Natural killer cell (primary cell): ENCODE measurements around the gene MPHOSPH6. TPM values are rescaled to one million over a fixed set of nuclear protein-coding genes. Genes with fewer than 3 reads are reported as not detected.

ENCODE experiments used
- ATAC-seq, 3 donors: fragments of 150-1000 bp in 2 of 3; fragments of 200-7000 bp in 1 of 3; cut with Tn5 transposase; 1 replicate in 1 of 3; 2 replicates in 2 of 3; pipeline ENCODE4 v1.10.0; 2021; ENCODE audit warnings: mild to moderate bottlenecking in 2 of 3, moderate library complexity in 2 of 3
- DNase-seq, 2 donors: peaks; one replicate each; pipeline versions ENCODE4 v3.0.0 to v3.0.0-alpha.2; 2013 to 2021; ENCODE audit warnings: mixed read lengths in 1 of 2
- H3K27ac ChIP-seq: one replicate; pipeline ENCODE4 v1.5.1; 2013; ENCODE audit warnings: mild to moderate bottlenecking, low read length
- H3K27me3 ChIP-seq: one replicate; pipeline ENCODE4 v1.6.1; 2013; ENCODE audit warnings: low read length; ENCODE audit not compliant: control insufficient read depth, insufficient read depth
- H3K36me3 ChIP-seq: one replicate; pipeline ENCODE4 v1.6.1; 2013; ENCODE audit warnings: low read length; ENCODE audit not compliant: control insufficient read depth, insufficient read depth
- H3K4me1 ChIP-seq: one replicate; pipeline ENCODE4 v1.6.1; 2013; ENCODE audit warnings: low read length; ENCODE audit not compliant: control insufficient read depth, insufficient read depth
- H3K4me3 ChIP-seq: one replicate; pipeline ENCODE4 v1.5.1; 2013; ENCODE audit warnings: low read length
- H3K9me3 ChIP-seq: one replicate; pipeline ENCODE4 v1.6.1; 2013; ENCODE audit warnings: low read length; ENCODE audit not compliant: control insufficient read depth, insufficient read depth
- H3K27ac Mint-ChIP-seq, 2 donors: one replicate each; pipeline ENCODE4 v1.8.0; 2022; ENCODE audit warnings: mild to moderate bottlenecking in 2 of 2, mixed read lengths in 2 of 2, moderate library complexity in 1 of 2
- H3K27me3 Mint-ChIP-seq, 2 donors: one replicate each; pipeline ENCODE4 v1.8.0; 2022; ENCODE audit warnings: low read depth in 2 of 2, mixed read lengths in 2 of 2
- H3K36me3 Mint-ChIP-seq: one replicate; pipeline ENCODE4 v1.8.0; 2022; ENCODE audit warnings: mixed read lengths
- H3K4me1 Mint-ChIP-seq, 2 donors: one replicate each; pipeline ENCODE4 v1.8.0; 2022; ENCODE audit warnings: mixed read lengths in 2 of 2
- H3K4me3 Mint-ChIP-seq: one replicate; pipeline ENCODE4 v1.8.0; 2022; ENCODE audit warnings: mild to moderate bottlenecking, moderate library complexity, mixed read lengths
- H3K9me3 Mint-ChIP-seq, 2 donors: one replicate each; pipeline ENCODE4 v1.8.0; 2022; ENCODE audit warnings: mixed read lengths in 2 of 2
- CTCF ChIP-seq: fragments of 200-600 bp; IDR thresholded peaks from one replicate; pipeline ENCODE4 v1.8.0; 2022; ENCODE audit warnings: antibody characterized with exemption
- WGBS: methylation state at CpG from one replicate; pipeline ENCODE4 v1.1.7; 2013; ENCODE audit warnings: missing lambda C conversion rate; ENCODE audit not compliant: insufficient coverage; 5-methylcytosine and 5-hydroxymethylcytosine counted together
- intact Hi-C: fragments of 100-400 bp; cut with micrococcal nuclease; formaldehyde crosslinking; loops from one replicate; pipeline ENCODE4 v1.14.2; 2022
- total RNA-seq, 4 donors: library from RNA; stranded (reverse); fragments of 120-200 nt in 1 of 4; gene quantifications; one replicate each; pipeline versions ENCODE4 v1.2.3 to v1.2.4, GENCODE V29; 2013 to 2022

Gene MPHOSPH6
- total RNA-seq, 3 donors from 2014 or later (not counting 1 experiment from before 2014, with no cell fraction given), result 14.5 to 25.3 (median 15.5) TPM

DNA sequence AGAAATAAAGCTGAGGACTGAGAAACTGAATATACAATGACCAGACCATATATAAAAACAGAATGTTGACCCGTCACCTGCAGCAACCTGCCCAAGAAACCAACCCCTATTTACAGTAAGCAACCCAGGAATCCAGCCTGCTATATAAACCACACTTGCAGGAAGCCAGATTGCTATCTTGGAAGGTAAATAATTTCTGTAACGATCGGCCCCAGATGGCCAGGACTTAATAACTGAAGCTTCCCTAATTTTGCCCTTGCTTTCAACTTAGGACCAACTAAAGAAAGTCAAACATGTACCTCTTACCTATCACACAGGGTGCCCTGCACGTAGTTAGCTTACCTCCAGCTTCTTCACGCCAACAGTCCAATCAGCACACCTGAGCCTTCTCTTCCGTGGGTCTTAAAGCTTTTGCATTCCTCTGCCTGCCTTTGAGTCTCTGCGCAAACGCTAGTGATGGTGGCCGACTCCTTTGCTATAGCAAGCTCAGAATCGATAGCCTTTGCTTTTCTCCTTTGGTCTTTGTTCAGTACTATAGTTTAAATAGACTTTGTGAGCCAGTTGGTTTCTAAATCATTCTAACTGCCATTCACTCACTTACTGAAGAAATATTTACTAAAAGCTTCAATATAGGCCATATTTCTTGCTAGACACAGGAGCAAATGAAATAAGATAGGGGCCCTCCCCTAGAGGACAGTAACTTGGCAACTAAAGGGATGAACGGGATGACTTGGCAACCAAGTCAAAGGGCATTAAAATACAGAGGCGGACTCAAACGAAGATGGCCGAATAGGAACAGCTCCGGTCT, 31.3 kb downstream of the MPHOSPH6 start:
- H3K27ac Mint-ChIP-seq, result peak overlapping the region; percentile 7 to 61

GRCh38 chr16:82137822-82138167, 32.2 kb downstream of the MPHOSPH6 start:
- TF ChIP-seq CTCF, result no peak
- peaks cover 4% of the 10 kb centered on the region for H3K4me1 ChIP-seq
- H3K27me3 ChIP-seq, result no peaks in the 10 kb centered on the region
- DNase-seq (no peak), ATAC-seq (no peak)
- WGBS, result 94% methylated on average over 3 of the region's 3 CpGs
- Mint-ChIP-seq H3K36me3 (peaks cover 6% of the 10 kb centered on the region), H3K4me3 (no peak overlapping the region), H3K27ac (no peak overlapping the region), H3K4me1 (peaks cover 9 to 14% of the 10 kb centered on the region in 2 donors), H3K27me3 (no peaks in the 10 kb centered on the region), H3K9me3 (no peaks in the 10 kb centered on the region)
- H3K27ac ChIP-seq, result no peak overlapping the region
- H3K36me3 ChIP-seq, result no peaks in the 10 kb centered on the region
- H3K9me3 ChIP-seq, result no peaks in the 10 kb centered on the region
- intact Hi-C loops, result no loop called here
- no peak overlapping the region for H3K4me3 ChIP-seq

More for the DNA sequence above, 31.3 kb downstream of the MPHOSPH6 start:
- Mint-ChIP-seq H3K36me3 (peaks cover 6% of the 10 kb centered on the region), H3K9me3 (no peaks in the 10 kb centered on the region), H3K27me3 (no peaks in the 10 kb centered on the region), H3K4me1 (peaks cover 7 to 11% of the 10 kb centered on the region in 2 donors), H3K4me3 (peak overlapping the region; percentile 77)
- no peak overlapping the region for H3K27ac ChIP-seq
- H3K27me3 ChIP-seq, result no peaks in the 10 kb centered on the region
- no peaks in the 10 kb centered on the region for H3K36me3 ChIP-seq
- WGBS, result 88% methylated on average over 15 of the region's 15 CpGs
- no peak overlapping the region for H3K4me3 ChIP-seq
- ATAC-seq (no peak), DNase-seq (no peak)
- intact Hi-C loops, result no loop called here
- peaks cover 3% of the 10 kb centered on the region for H3K4me1 ChIP-seq
- H3K9me3 ChIP-seq, result no peaks in the 10 kb centered on the region
- TF ChIP-seq CTCF, result no peak

DNA sequence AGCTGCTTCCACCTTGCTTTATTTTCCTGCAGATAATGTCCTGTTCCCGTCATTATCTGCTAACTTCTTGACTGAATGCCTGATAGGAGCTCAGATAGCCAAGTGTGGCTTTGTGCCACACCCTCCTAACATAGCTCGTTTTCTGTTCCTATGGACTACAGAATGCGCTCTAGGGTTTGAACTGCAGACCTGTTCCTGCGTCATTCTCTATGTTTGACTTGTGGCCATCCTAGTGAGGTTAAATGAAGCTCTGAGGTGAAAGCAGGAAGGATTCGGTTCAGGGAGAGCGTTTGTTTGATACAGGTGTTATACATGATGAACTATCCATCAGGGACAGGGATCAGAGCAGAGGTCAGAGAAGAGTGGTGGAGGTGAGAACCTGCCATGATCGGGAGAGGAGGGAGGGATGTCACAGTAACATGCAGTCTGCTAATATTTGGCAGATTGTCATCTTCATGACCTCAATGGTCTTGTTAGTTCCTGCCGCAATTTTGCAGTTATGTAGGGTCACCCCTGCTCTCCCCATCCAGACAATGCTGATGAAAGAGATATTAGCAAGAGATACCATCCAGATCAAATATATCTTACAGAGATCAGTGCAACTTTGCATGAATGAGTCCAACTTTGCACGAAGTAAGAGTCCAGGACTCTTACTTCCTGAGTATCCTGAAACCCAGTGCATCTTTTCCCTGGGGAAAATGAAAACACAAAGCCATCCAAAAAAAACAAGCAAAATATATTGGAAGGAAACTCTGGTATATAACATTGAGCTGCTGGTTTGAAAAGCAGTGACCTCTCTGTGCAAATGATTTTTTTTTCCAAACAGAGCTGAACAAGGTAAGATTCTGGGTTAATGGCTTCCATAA, 32.8 kb downstream of the MPHOSPH6 start:
- intact Hi-C loops, result no loop called here
- no peaks in the 10 kb centered on the region for H3K9me3 ChIP-seq
- no peak overlapping the region for H3K4me3 Mint-ChIP-seq
- H3K27me3 ChIP-seq, result no peaks in the 10 kb centered on the region
- no peaks in the 10 kb centered on the region for H3K9me3 Mint-ChIP-seq
- no peak overlapping the region for H3K27ac Mint-ChIP-seq
- DNase-seq (no peak), ATAC-seq (no peak)
- H3K4me3 ChIP-seq, result no peak overlapping the region
- 97% methylated on average over 9 of the region's 9 CpGs for WGBS
- H3K4me1 Mint-ChIP-seq, result peaks cover 9 to 14% of the 10 kb centered on the region in 2 donors
- H3K36me3 Mint-ChIP-seq, result peaks cover 6% of the 10 kb centered on the region
- H3K27ac ChIP-seq, result no peak overlapping the region
- H3K4me1 ChIP-seq, result peaks cover 4% of the 10 kb centered on the region
- no peaks in the 10 kb centered on the region for H3K27me3 Mint-ChIP-seq
- no peaks in the 10 kb centered on the region for H3K36me3 ChIP-seq
- no peak for TF ChIP-seq CTCF
